ENCODE results near the gene TECPR2. TPM values are rescaled to one million over a fixed set of nuclear protein-coding genes. Genes with fewer than 3 reads are reported as not detected.

The TECPR2 gene
- total and polyA plus RNA-seq, 10 of the 15 experiments (the other 5 are each of a cell fraction or from before 2014, with no cell fraction given): 0.15 to 10.0 (median 3.0) TPM

GRCh38 chr14:102392506-102392905 lies 29.8 kb downstream of the TECPR2 start (continued):
- no peak for TF ChIP-seq STAT1 (conservative IDR thresholded peaks at IDR 0.05)

- ChIA-PET RAD21 (ENCODE audit: unreplicated experiment) (no interaction called here), SMC1A (ENCODE audit: uncharacterized antibody, unreplicated experiment) (interaction anchor here (1.1 to 1.3 kb wide), 2 partner anchors 37 to 44 kb away, joined by 3 read pairs; no protein-coding TSS in a partner anchor), CTCF (interaction anchor here (0.7 kb wide), 3 partner anchors 18 to 703 kb away, joined by 3 to 4 read pairs (median 3); no protein-coding TSS in a partner anchor), POLR2A (no interaction called here)
- intact Hi-C loops (cut with micrococcal nuclease; ENCODE audit: unreplicated experiment): no loop called here
- Histone ChIP-seq H4K20me1 (ENCODE audit: control insufficient read depth, insufficient read depth) (no peaks in the 10 kb centered on the region), H3K4me2 (ENCODE audit: control insufficient read depth, insufficient read depth) (no peak overlapping the region), H3K9ac (ENCODE audit: control insufficient read depth, insufficient read depth, low read length) (no peak overlapping the region), H3K27me3 (replicated peaks in 1 of 2; ENCODE audit: control insufficient read depth in 2 of 2, insufficient read depth in 2 of 2, low read length in 1 of 2) (no peaks in the 10 kb centered on the region), H3K4me1 (ENCODE audit: control insufficient read depth, insufficient read depth, low read length) (no peaks in the 10 kb centered on the region), H3K4me3 (no peak overlapping the region), H3K27ac (ENCODE audit: control insufficient read depth, insufficient read depth) (no peak overlapping the region), H2AFZ (ENCODE audit: control insufficient read depth, low read depth, low read length) (no peak overlapping the region), H3K9me3 (replicated peaks; ENCODE audit: control insufficient read depth, insufficient read depth, low read length) (no peaks in the 10 kb centered on the region; the same call in 1 of the 3 replicates), H3K79me2 (ENCODE audit: control insufficient read depth, insufficient read depth, low read length) (no peaks in the 10 kb centered on the region), H3K36me3 (ENCODE audit: control insufficient read depth in 2 of 2, insufficient read depth in 2 of 2, low read length in 1 of 2) (no peaks in the 10 kb centered on the region)
- TF ChIP-seq MEF2B (IDR thresholded peaks at IDR 0.05; ENCODE audit: partially characterized antibody, poor library complexity, severe bottlenecking) (no peak), TCF12 (IDR thresholded peaks at IDR 0.05; ENCODE audit: low read depth, low read length) (no peak), MTA2 (IDR thresholded peaks at IDR 0.05; ENCODE audit: low read depth) (no peak), CHD4 (IDR thresholded peaks at IDR 0.05) (no peak), ZNF384 (IDR thresholded peaks at IDR 0.05; ENCODE audit: borderline replicate concordance, low read depth, low read length) (no peak), ATF3 (IDR thresholded peaks at IDR 0.05; ENCODE audit: borderline replicate concordance, extremely low read depth, low read depth, low read length) (no peak), KAT2A (conservative IDR thresholded peaks at IDR 0.05; ENCODE audit: control insufficient read depth, low read depth, low read length) (no peak)
- TF ChIP-seq, protein P1, sequence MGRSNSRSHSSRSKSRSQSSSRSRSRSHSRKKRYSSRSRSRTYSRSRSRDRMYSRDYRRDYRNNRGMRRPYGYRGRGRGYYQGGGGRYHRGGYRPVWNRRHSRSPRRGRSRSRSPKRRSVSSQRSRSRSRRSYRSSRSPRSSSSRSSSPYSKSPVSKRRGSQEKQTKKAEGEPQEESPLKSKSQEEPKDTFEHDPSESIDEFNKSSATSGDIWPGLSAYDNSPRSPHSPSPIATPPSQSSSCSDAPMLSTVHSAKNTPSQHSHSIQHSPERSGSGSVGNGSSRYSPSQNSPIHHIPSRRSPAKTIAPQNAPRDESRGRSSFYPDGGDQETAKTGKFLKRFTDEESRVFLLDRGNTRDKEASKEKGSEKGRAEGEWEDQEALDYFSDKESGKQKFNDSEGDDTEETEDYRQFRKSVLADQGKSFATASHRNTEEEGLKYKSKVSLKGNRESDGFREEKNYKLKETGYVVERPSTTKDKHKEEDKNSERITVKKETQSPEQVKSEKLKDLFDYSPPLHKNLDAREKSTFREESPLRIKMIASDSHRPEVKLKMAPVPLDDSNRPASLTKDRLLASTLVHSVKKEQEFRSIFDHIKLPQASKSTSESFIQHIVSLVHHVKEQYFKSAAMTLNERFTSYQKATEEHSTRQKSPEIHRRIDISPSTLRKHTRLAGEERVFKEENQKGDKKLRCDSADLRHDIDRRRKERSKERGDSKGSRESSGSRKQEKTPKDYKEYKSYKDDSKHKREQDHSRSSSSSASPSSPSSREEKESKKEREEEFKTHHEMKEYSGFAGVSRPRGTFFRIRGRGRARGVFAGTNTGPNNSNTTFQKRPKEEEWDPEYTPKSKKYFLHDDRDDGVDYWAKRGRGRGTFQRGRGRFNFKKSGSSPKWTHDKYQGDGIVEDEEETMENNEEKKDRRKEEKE (IDR thresholded peaks at IDR 0.05): no peak
- TF ChIP-seq, protein P2, sequence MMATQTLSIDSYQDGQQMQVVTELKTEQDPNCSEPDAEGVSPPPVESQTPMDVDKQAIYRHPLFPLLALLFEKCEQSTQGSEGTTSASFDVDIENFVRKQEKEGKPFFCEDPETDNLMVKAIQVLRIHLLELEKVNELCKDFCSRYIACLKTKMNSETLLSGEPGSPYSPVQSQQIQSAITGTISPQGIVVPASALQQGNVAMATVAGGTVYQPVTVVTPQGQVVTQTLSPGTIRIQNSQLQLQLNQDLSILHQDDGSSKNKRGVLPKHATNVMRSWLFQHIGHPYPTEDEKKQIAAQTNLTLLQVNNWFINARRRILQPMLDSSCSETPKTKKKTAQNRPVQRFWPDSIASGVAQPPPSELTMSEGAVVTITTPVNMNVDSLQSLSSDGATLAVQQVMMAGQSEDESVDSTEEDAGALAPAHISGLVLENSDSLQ (IDR thresholded peaks at IDR 0.05): no peak
- ATAC-seq (no peak), DNase-seq (ENCODE audit: low read depth, low spot score) (no peak), FAIRE-seq (no peak)
- BruUV-seq (replicated peaks): no TSS peak
- 80% methylated on average over 9 of the region's 9 CpGs for WGBS (ENCODE audit: insufficient coverage, insufficient replicate concordance, low lambda C conversion rate, missing lambda C conversion rate)
- in situ Hi-C loops (cut with MboI): no loop called here
These were observed 32.1 kb downstream of the TECPR2 start for GRCh38 chr14:102394717-102395375.

All from GM12878 (cell line).